GM15510 (cell line): Measurements from ENCODE around the gene STRADB.

Source experiments
- POLR2A ChIP-seq: IDR thresholded peaks from 3 replicates; pipeline ENCODE4 v1.6.1; 2011; ENCODE audit warnings: borderline replicate concordance; ENCODE audit not compliant: insufficient read length; ENCODE audit errors: extremely low read depth

Gene STRADB, protein sequence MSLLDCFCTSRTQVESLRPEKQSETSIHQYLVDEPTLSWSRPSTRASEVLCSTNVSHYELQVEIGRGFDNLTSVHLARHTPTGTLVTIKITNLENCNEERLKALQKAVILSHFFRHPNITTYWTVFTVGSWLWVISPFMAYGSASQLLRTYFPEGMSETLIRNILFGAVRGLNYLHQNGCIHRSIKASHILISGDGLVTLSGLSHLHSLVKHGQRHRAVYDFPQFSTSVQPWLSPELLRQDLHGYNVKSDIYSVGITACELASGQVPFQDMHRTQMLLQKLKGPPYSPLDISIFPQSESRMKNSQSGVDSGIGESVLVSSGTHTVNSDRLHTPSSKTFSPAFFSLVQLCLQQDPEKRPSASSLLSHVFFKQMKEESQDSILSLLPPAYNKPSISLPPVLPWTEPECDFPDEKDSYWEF

DNA sequence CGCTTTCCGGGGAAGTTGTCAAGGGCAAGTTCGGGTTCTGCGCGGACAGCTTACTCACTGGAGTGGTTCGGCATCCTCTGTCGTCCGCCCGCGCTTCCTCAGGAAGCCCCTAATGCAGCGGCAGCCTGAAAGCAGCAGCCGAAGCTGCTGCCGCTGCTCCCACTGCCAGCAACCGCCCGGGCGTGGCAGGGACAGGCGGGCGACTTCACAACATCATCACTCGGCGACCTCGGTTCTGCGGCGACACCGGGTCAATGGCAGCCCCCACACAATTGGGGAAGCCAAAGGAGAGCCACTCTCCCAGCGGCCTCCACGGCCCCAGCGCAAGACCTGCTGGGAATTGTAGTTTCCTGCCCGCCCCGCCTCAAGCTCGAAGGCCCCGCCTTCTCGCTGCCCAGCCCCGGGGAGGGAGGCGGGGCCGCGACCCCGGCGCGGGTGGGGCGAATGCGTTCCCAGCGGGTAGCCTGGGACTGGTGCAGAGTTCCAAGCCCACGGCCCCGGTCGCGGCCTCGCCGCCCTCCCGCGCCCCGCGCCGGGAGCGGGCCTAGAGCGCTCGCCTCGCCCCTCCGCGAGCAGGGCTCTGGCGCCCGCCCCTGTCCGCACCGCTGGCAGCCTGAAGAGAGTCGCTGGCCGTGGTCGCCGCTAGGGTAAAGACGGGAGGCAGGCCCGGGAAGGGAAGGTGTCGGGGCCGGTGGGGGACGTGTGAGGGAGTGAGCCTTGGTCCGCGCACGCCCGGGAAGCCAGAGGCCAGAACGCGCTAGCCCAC is at the start of gene STRADB, which contains the start of gene TRAK2:
Gene STRADB, plus strand, starts transcription at position 449 of the 766 bp plus-strand sequence. CDS start 3,101 bp downstream, outside the sequence.
Gene TRAK2, minus strand, starts transcription at position 167 of the 766 bp plus-strand sequence. CDS start 30,951 bp downstream, outside the sequence.
- peak; percentile 89 for TF ChIP-seq POLR2A

DNA sequence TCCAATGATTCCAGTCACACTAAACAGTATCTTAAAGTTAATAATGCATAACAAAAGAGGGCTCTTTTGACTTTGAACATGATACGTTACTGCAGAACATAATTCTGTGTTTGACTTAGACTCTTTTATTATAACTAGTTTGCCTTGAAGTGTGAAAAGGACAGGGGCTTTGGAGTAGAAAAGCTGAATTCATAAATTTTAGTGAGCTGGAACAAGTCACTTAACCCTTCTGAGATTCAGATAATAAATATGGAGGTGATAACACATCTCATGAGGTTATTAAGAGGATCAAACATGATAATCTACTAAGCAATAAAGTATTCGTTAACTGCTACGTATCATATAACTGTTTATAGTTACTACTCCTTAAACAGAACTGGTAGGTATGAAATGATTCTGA is 49.7 kb upstream of the STRADB start:
- TF ChIP-seq POLR2A, result no peak

DNA sequence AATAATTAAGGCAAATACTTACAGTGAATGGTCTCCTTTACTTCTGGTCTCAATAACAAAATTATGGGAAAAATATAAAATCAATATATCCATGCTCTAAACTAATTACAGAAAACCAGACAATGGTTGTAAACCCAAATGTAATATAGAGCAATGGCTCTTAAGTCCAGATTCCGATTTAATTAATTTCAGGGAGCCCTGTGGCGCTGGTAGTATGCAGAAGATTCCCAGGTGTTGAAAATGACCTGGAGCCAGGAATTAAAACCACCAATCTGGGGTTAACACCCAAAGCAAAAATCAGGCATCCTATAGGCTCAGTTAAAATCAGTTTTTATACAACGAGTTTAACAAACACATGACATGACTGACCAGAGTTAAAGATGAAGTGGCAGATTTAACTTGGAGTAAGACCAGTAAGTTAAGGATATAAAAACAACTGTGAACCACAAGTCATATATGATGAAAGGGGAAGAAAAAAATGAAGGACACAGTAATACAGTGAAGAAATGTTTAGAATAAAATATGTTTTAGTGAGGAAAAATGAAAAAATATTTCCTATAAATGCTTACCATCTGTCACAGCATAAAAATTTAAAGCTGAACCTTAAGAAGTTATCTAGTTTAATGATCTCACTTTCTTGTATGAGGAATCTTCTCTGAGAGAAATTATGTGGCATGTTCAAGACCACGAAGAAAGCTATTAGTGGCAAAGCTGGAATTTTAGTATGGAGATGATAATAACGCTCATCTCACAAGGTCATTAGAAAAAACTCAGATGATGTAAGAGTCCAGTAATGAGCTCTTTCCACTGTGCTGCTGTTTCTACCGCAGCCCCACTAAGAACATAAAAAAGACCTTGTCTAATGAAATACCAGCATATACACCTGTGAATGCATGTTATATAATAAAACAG is 48.6 kb upstream of the STRADB start:
- no peak for TF ChIP-seq POLR2A

DNA sequence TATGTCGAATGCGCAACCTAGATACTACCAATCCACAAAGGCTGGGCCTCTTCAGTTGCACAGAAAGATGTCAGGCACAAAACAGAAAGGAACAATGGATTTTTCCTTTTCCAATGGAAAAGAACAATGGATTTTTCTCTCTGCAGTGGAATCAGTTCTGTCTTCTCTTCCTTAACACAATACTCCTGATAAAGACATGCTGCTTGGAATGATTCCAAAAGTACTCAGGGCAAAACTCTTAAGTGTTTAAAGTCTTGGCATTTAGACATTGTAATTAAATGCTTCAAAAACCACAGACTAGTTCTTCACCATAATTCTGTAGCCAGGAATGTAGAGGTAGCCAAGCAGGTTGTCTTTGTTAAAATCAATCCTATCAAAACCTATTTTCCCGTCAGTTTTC is 47.7 kb upstream of the STRADB start:
- no peak for TF ChIP-seq POLR2A

DNA sequence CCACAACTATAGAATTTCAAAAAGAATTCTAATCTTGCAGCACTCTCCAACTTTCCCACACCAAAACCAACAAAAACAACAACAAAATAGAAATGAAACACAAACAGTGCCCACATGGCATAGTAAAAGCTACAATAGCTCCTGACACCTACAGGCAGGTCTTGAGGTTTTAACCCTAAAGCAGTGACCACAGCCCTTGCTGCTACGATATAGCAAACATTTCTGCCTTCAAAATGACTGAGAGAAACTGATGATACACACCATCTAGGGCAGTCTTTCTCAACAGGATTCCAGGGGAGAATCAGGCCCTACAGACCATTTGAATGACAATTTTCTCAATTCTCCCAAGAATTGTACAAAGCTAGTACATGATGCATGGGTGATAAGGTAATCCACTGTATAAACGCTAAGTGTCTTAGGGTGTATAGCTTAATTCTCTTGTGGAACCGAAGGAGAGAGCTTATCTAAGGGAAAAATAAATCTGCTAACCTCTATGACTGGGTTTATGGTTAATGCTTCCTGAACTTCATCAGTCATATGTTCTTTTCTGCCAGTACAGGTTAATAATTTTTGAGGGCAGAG is 46.8 kb upstream of the STRADB start:
- no peak for TF ChIP-seq POLR2A

DNA sequence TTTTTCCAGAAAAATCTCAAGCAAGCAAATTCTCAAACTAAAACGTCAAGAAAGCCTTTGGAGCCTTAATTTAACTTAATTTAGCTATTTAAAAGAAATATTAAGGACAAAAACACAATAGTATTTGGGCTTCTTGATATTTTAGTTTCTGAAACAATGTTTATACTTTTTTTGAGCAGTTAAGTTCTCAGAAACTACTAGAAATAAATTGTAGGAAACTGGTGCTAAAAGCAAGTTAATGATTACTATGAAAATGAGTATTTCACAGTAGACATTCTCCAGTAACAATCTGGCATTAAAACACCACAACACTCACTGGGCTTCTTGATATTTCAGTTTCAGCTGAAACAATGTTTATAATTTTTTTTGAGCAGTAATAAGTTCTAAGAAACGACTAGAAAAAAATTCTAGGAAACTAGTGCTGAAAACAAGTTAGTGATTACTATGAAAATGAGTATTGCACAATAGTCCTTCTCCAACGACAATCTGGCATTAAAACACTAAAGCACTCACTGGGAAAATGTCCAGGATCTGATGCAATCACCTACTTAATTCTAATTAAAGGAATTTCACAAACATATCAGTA is 45.4 kb upstream of the STRADB start:
- TF ChIP-seq POLR2A, result no peak

DNA sequence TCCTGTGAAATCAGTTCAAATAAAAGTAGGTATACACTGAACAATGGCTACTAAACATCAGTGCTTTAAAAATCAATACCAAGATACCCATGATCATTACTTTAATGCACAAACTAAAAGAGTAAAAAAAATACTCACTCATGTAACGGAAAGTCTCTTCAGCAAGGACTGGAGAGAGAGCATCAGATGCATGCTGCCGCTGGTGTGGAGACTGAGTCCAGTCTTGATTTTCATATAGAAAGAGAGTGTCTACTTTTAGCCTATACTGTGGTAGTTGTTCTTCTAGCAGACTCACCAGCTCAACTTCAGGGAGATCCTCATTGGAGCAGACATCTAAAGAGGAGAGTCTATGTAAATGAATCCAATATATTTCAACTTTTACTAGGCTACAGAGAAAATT is 44.3 kb upstream of the STRADB start:
- no peak for TF ChIP-seq POLR2A

DNA sequence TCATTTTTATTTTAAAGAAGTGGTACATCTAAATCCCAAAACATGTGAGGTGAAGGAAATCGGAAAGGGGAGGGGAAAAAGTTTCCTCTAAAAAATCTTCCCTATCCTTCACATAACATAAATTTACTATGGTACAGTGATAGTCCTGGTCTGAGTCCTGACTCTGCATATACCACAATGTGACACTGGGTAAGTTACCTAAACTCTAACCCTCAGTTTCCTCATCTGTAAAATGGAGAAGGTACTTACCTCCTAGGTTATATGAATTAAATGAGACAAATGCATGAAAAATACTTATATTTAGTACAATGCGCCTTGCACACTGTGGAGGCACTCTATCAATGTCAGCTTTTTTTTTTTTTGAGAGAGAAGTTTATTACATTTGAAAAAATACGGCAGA is 42.6 kb upstream of the STRADB start:
- TF ChIP-seq POLR2A, result no peak

DNA sequence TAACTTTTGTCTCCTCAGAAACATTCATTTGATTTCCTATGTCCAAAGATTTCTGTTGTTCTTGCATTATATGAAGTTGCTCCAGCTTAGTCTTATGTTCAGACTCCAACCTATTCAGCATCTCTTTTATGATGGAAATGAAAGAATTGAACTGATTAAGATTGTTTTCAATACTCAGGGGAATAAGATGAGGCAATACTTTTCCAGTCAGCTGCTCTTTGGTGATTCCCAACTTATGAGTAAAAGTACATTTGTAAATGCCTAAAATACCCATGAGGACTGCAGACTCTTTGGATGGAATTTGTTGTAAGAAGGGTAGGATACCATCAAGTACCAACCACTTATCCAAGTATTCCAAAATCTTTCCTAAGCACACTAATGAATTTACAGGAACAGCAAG is 40.1 kb upstream of the STRADB start:
- TF ChIP-seq POLR2A, result no peak

DNA sequence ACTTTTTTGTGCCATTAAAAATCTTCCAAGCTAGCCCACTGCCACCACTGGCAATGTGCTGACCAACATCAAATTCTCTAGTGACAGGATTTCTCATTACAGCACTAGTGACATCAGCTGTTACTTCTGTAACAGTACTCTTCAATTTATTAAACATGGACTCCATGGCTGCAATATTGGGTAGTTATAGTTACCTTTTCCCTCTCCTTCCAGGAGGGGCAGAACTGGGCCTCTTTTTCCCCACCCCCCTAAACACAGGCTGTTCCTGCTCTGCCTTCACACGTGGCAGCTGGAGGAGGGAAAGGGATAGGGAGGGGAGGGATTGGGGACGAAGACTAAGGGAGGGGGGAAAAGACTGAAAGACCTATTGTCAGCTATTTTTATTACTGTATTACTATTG is 38.4 kb upstream of the STRADB start:
- no peak for TF ChIP-seq POLR2A

DNA sequence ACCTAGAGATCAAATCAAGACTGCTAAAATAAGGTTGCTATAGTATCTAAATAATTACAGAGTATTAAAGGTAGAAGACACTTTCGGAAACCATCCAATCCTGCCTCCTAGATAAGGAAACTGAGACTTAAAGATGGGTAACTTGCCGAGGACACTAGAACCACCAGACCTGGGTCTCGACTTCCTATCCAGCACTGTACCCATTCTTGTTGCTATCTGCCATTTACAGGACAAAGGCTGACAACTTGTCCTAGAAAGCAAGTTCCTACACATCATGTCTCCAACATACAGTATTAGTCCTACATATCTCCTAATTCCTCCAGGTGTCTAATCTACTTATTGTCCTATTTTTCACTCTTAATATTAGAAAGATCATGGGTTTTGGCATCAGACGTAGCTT is 38.0 kb upstream of the STRADB start:
- TF ChIP-seq POLR2A, result no peak

DNA sequence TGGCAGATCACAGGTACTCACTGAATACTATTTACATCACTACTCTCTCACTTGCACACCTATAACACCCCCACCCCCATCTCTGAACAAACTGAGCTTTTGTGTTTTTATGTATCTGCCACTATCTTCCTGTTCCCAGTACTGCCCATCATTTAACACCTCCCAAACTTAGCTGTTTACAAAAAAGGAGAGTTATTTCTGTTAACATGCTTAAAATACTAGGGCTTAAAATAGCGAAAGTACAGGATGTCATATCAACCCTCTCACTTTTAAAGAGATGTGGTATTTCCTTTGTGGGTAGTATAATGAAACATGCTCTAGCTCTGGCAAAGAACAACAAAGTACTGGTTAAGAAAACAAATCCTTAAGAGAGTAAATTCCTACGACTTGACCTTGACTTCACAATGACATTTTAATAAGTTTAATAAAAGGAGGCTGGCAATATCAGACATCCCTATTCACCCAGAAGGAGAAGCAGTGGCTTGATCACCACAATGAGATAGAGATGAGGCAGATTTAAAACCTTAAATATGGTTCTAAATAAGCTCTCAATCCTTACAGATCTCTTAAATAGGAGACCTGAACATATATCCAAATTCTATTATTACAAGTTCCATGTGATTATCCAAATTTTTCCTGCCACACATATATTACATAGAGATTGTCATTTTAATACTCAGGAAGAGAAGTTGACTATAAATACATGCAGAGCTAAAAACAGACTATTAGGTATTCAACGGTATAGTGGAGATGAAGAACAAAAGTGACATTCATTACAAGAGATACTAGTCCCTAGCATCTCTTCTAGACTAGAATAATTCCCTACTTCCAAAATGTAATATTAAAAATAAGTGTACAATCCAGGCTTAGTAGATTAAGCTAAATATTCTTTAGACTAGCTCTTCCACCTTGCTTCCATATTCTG is 37.2 kb upstream of the STRADB start:
- TF ChIP-seq POLR2A, result no peak

DNA sequence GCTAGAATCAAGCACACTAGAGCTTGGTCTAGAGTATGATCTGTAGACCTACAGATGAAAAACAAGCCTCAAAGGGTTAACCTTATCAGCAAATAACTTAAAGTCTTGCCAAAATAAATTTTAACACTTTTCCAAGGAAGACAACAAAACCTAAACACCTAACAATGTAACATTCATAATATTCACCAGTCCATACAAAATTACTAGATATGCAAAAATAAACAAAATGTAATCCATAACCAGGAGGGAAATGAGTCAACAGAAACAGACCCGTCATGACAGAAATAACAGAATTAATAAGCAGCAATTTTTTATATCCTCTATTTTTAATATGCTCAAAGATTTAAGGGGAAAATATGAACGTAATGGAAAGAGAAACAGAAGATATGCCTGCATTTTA is 36.4 kb upstream of the STRADB start:
- no peak for TF ChIP-seq POLR2A
